GM19035 (cell line): ENCODE data around the gene SCAF8.
A peak's percentile ranks its signal among the peaks of the same experiment; 100 is the strongest.
"Not testable (repeated sequence)": the region's sequence is repeated elsewhere in the genome, so short reads cannot be mapped to it uniquely, and the experiment has no call there.

Experiments used
- ATAC-seq: cut with Tn5 transposase; IDR thresholded peaks from one replicate; pipeline ENCODE4 v1.9.1; 2021; ENCODE audit not compliant: unreplicated experiment

The SCAF8 gene

GRCh38 chr6:154733183-154733625 lies at the start of gene SCAF8:
TSS of gene SCAF8 (plus strand) at chr6:154733416. CDS start at chr6:154733901, 485 bp downstream.
- ATAC-seq: peak; percentile 80

- ATAC-seq: peak; percentile 79
These were observed 49.3 kb upstream of the SCAF8 start for GRCh38 chr6:154683756-154684523.

- no peak for ATAC-seq
These were observed 47.1 kb upstream of the SCAF8 start for GRCh38 chr6:154686162-154686561.

GRCh38 chr6:154689493-154690255 lies 43.5 kb upstream of the SCAF8 start:
- ATAC-seq: no peak

GRCh38 chr6:154690857-154691256 lies 42.4 kb upstream of the SCAF8 start:
- ATAC-seq: no peak

GRCh38 chr6:154696661-154697060 lies 36.6 kb upstream of the SCAF8 start:
- ATAC-seq: no peak

GRCh38 chr6:154703124-154703523 lies 30.1 kb upstream of the SCAF8 start:
- no peak for ATAC-seq

GRCh38 chr6:154705471-154706113 lies 27.6 kb upstream of the SCAF8 start:
- no peak for ATAC-seq

GRCh38 chr6:154706389-154706788 lies 26.8 kb upstream of the SCAF8 start:
- no peak for ATAC-seq

GRCh38 chr6:154709621-154710020 lies 23.6 kb upstream of the SCAF8 start:
- ATAC-seq: no peak

GRCh38 chr6:154710689-154711088 lies 22.5 kb upstream of the SCAF8 start:
- no peak for ATAC-seq

- ATAC-seq: no peak
These were observed 17.8 kb upstream of the SCAF8 start for GRCh38 chr6:154715446-154715845.

- ATAC-seq: not testable (repeated sequence)
These were observed 16.9 kb upstream of the SCAF8 start for GRCh38 chr6:154716350-154716749.

- ATAC-seq: no peak
These were observed 13.8 kb upstream of the SCAF8 start for GRCh38 chr6:154719433-154719832.

- ATAC-seq: no peak
These were observed 13.4 kb upstream of the SCAF8 start for GRCh38 chr6:154719854-154720253.

- ATAC-seq: no peak
These were observed 11.8 kb upstream of the SCAF8 start for GRCh38 chr6:154721460-154721859.

- no peak for ATAC-seq
These were observed 6.3 kb upstream of the SCAF8 start for GRCh38 chr6:154726887-154727286.

- ATAC-seq: no peak
These were observed 1.7 kb upstream of the SCAF8 start for GRCh38 chr6:154731296-154732218.

- no peak for ATAC-seq
These were observed 556 bp upstream of the SCAF8 start for GRCh38 chr6:154732538-154733182.
